HEK293 (cell line): ENCODE measurements around the gene ADGRB3.

ENCODE experiments used
- CTCF ChIA-PET: fragments of 350-600 bp; formaldehyde crosslinking; extraction: SDS; loops from one replicate; lab custom pipeline; 2021; ENCODE audit warnings: antibody characterized with exemption; lab: Yijun Ruan, JAX
- POLR2A ChIA-PET: fragments of 300-600 bp; formaldehyde crosslinking; extraction: SDS; loops from one replicate; lab custom pipeline; 2020; ENCODE audit warnings: antibody characterized with exemption, inconsistent platforms; lab: Yijun Ruan, JAX
- H3K27ac ChIP-seq: fragments of 200-500 bp; sonication (Bioruptor generic); 2 replicates; pipeline ENCODE4 v1.5.1; 2014; ENCODE audit warnings: low read depth, low read length, control low read depth, inconsistent platforms; ENCODE audit errors: extremely low read depth
- H3K36me3 ChIP-seq, 2 experiments: fragments of 200-500 bp in 1 of 2; sonication (Bioruptor generic) in 1 of 2; 1 replicate in 1 of 2; 2 replicates in 1 of 2; pipeline ENCODE4 v1.5.1; 2014 to 2017; ENCODE audit warnings: inconsistent platforms in 2 of 2, low read length in 2 of 2; ENCODE audit not compliant: control insufficient read depth in 2 of 2, insufficient read depth in 1 of 2
- H3K4me1 ChIP-seq: fragments of 200-500 bp; sonication (Bioruptor generic); 2 replicates; pipeline ENCODE4 v1.5.1; 2014; ENCODE audit warnings: mild to moderate bottlenecking, low read length, inconsistent platforms; ENCODE audit not compliant: control insufficient read depth, insufficient read depth
- H3K4me3 ChIP-seq: 2 replicates; pipeline ENCODE4 v1.5.1; 2011; ENCODE audit warnings: low read depth, mild to moderate bottlenecking, control low read depth, low read length, moderate library complexity
- H3K9me3 ChIP-seq: fragments of 200-500 bp; sonication (Bioruptor generic); 2 replicates; pipeline ENCODE4 v1.5.1; 2014; ENCODE audit warnings: low read depth, low read length, inconsistent platforms; ENCODE audit not compliant: control insufficient read depth, insufficient read depth
- GFI1B ChIP-seq: fragments of 450-650 bp; formaldehyde crosslinking; IDR thresholded peaks from 2 replicates; pipeline ENCODE4 v1.5.1; 2016; ENCODE audit warnings: missing biosample characterization, missing genetic modification characterization
- GLIS2 ChIP-seq: fragments of 450-650 bp; formaldehyde crosslinking; IDR thresholded peaks from 2 replicates; pipeline ENCODE4 v1.5.1; 2016; ENCODE audit warnings: missing biosample characterization, missing genetic modification characterization
- HIC1 ChIP-seq: fragments of 450-650 bp; formaldehyde crosslinking; IDR thresholded peaks from 2 replicates; pipeline ENCODE4 v1.5.1; 2016; ENCODE audit warnings: missing biosample characterization, missing genetic modification characterization
- HOXA7 ChIP-seq: sonication (generic); formaldehyde crosslinking; IDR thresholded peaks from 2 replicates; pipeline ENCODE4 v1.8.1; 2022; ENCODE audit warnings: missing genetic modification reagents, borderline replicate concordance
- MZF1 ChIP-seq: fragments of 450-650 bp; formaldehyde crosslinking; IDR thresholded peaks from 2 replicates; pipeline ENCODE4 v1.5.1; 2017; ENCODE audit warnings: missing biosample characterization, missing genetic modification characterization, borderline replicate concordance
- PRDM2 ChIP-seq: fragments of 450-650 bp; formaldehyde crosslinking; IDR thresholded peaks from 2 replicates; pipeline ENCODE4 v1.5.1; 2016; ENCODE audit warnings: missing biosample characterization, missing genetic modification characterization, borderline replicate concordance
- SCRT1 ChIP-seq: fragments of 450-650 bp; formaldehyde crosslinking; IDR thresholded peaks from 2 replicates; pipeline ENCODE4 v1.5.1; 2016; ENCODE audit warnings: missing biosample characterization, missing genetic modification characterization, borderline replicate concordance
- SP7 ChIP-seq: fragments of 450-650 bp; formaldehyde crosslinking; IDR thresholded peaks from 2 replicates; pipeline ENCODE4 v1.5.1; 2016; ENCODE audit warnings: missing biosample characterization, missing genetic modification characterization
- ZBTB48 ChIP-seq: fragments of 450-650 bp; formaldehyde crosslinking; IDR thresholded peaks from 2 replicates; pipeline ENCODE4 v1.5.1; 2016; ENCODE audit warnings: missing biosample characterization, missing genetic modification characterization
- ZFP41 ChIP-seq: fragments of 450-650 bp; formaldehyde crosslinking; IDR thresholded peaks from 2 replicates; pipeline ENCODE4 v1.5.1; 2016; ENCODE audit warnings: missing biosample characterization, missing genetic modification characterization, borderline replicate concordance
- ZNF24 ChIP-seq: fragments of 450-650 bp; formaldehyde crosslinking; IDR thresholded peaks from 2 replicates; pipeline ENCODE4 v1.5.1; 2016; ENCODE audit warnings: missing biosample characterization, missing genetic modification characterization
- ZNF248 ChIP-seq: fragments of 450-650 bp; formaldehyde crosslinking; IDR thresholded peaks from 2 replicates; pipeline ENCODE4 v1.5.1; 2017; ENCODE audit warnings: missing biosample characterization, missing genetic modification characterization
- ZNF292 ChIP-seq: fragments of 450-650 bp; formaldehyde crosslinking; IDR thresholded peaks from 2 replicates; pipeline ENCODE4 v1.5.1; 2016; ENCODE audit warnings: low read depth, missing biosample characterization, missing genetic modification characterization, borderline replicate concordance
- ZNF302 ChIP-seq: fragments of 450-650 bp; formaldehyde crosslinking; IDR thresholded peaks from 2 replicates; pipeline ENCODE4 v1.5.1; 2016; ENCODE audit warnings: missing biosample characterization, missing genetic modification characterization, low read depth
- ZNF350 ChIP-seq: fragments of 450-650 bp; formaldehyde crosslinking; IDR thresholded peaks from 2 replicates; pipeline ENCODE4 v1.5.0; 2017; ENCODE audit warnings: missing biosample characterization, mild to moderate bottlenecking, missing genetic modification characterization
- ZNF366 ChIP-seq: fragments of 450-650 bp; formaldehyde crosslinking; conservative IDR thresholded peaks from 2 replicates; pipeline ENCODE4 v1.5.1; 2016; ENCODE audit warnings: missing biosample characterization, missing genetic modification characterization
- ZNF449 ChIP-seq: fragments of 450-650 bp; formaldehyde crosslinking; IDR thresholded peaks from 2 replicates; pipeline ENCODE4 v1.5.1; 2017; ENCODE audit warnings: missing biosample characterization, mild to moderate bottlenecking, missing genetic modification characterization, moderate library complexity
- ZNF48 ChIP-seq: fragments of 450-650 bp; formaldehyde crosslinking; IDR thresholded peaks from 2 replicates; pipeline ENCODE4 v1.5.1; 2016; ENCODE audit warnings: missing biosample characterization, missing genetic modification characterization
- ZNF580 ChIP-seq: fragments of 450-650 bp; formaldehyde crosslinking; IDR thresholded peaks from 2 replicates; pipeline ENCODE4 v1.5.1; 2016; ENCODE audit warnings: missing biosample characterization, missing genetic modification characterization
- ZNF600 ChIP-seq: fragments of 450-650 bp; formaldehyde crosslinking; IDR thresholded peaks from 2 replicates; pipeline ENCODE4 v1.5.1; 2016; ENCODE audit warnings: missing biosample characterization, missing genetic modification characterization
- ZNF701 ChIP-seq: fragments of 450-650 bp; formaldehyde crosslinking; IDR thresholded peaks from 2 replicates; pipeline ENCODE4 v1.5.1; 2016; ENCODE audit warnings: missing biosample characterization, missing genetic modification characterization
- ZSCAN16 ChIP-seq: fragments of 450-650 bp; formaldehyde crosslinking; IDR thresholded peaks from 2 replicates; pipeline ENCODE4 v1.5.1; 2016; ENCODE audit warnings: missing biosample characterization, missing genetic modification characterization
- ZSCAN30 ChIP-seq: fragments of 450-650 bp; IDR thresholded peaks from 2 replicates; pipeline ENCODE4 v1.5.1; 2018; ENCODE audit warnings: missing biosample characterization, mild to moderate bottlenecking, missing genetic modification characterization, moderate library complexity

ADGRB3 gene

GRCh38 chr6:69018906-69019305 is 383.8 kb downstream of the ADGRB3 start:
- Histone ChIP-seq H3K27ac (no peak overlapping the region), H3K36me3 (no peaks in the 10 kb centered on the region), H3K4me1 (no peaks in the 10 kb centered on the region), H3K4me3 (no peak overlapping the region), H3K9me3 (no peaks in the 10 kb centered on the region)
- CTCF ChIA-PET: no interaction called here
- POLR2A ChIA-PET: no interaction called here
- TF ChIP-seq ZNF350 (tag by site-specific recombination) (no peak), ZNF24 (tag by site-specific recombination) (no peak), GFI1B (tag by site-specific recombination) (no peak), ZSCAN30 (tag by site-specific recombination) (no peak), ZNF600 (tag by site-specific recombination) (no peak), MZF1 (tag by site-specific recombination) (no peak), ZBTB48 (tag by site-specific recombination) (no peak), SP7 (tag by site-specific recombination) (no peak), HOXA7 (CRISPR knock-in tag) (no peak), ZNF366 (tag by site-specific recombination) (no peak), SCRT1 (tag by site-specific recombination) (no peak), ZNF580 (tag by site-specific recombination) (no peak), PRDM2 (tag by site-specific recombination) (no peak), ZFP41 (no peak), ZNF248 (tag by site-specific recombination) (no peak)

- POLR2A ChIA-PET: no interaction called here
- TF ChIP-seq GLIS2 (no peak), HIC1 (tag by site-specific recombination) (no peak), ZNF701 (no peak), ZNF449 (tag by site-specific recombination) (no peak), ZNF48 (tag by site-specific recombination) (no peak), ZNF302 (tag by site-specific recombination) (no peak), ZNF292 (no peak), ZSCAN16 (no peak)
- H3K27ac ChIP-seq: no peak overlapping the region
Observed at GRCh38 chr6:69019832-69020231, 384.8 kb downstream of the ADGRB3 start.

More at GRCh38 chr6:69019832-69020231, 384.8 kb downstream of the ADGRB3 start:
- H3K36me3 ChIP-seq: no peaks in the 10 kb centered on the region
- H3K4me3 ChIP-seq: no peak overlapping the region
- no peaks in the 10 kb centered on the region for H3K4me1 ChIP-seq
- CTCF ChIA-PET: interaction anchor here (0.6 kb wide), 1 partner anchor 45 kb away, joined by 3 read pairs; no protein-coding TSS in a partner anchor
- no peaks in the 10 kb centered on the region for H3K9me3 ChIP-seq
